NB4 (cell line): ENCODE results near the gene GOLGA2.

Experiments
- DNase-seq: peaks from one replicate; pipeline ENCODE4 v3.0.0; 2010; ENCODE audit warnings: low read depth
- H3K4me3 ChIP-seq: one replicate; pipeline ENCODE4 v1.5.1; 2011; ENCODE audit warnings: mild to moderate bottlenecking, low read depth, low read length, moderate library complexity
- MYC ChIP-seq: IDR thresholded peaks from 2 replicates; pipeline ENCODE4 v1.6.1; 2011; ENCODE audit warnings: low read depth, low read length
- POLR2A ChIP-seq: IDR thresholded peaks from 2 replicates; pipeline ENCODE4 v1.6.1; 2011; ENCODE audit warnings: mild to moderate bottlenecking; ENCODE audit not compliant: insufficient read length; ENCODE audit errors: extremely low read depth
- TF ChIP-seq, protein P1 (sequence below): IDR thresholded peaks from 2 replicates; pipeline ENCODE4 v1.6.1; 2011; ENCODE audit warnings: low read depth, low read length
- TF ChIP-seq, protein P2 (sequence below): IDR thresholded peaks from one replicate; pipeline ENCODE4 v1.5.1; 2012; ENCODE audit warnings: low read depth, low read length

GOLGA2 gene

DNA sequence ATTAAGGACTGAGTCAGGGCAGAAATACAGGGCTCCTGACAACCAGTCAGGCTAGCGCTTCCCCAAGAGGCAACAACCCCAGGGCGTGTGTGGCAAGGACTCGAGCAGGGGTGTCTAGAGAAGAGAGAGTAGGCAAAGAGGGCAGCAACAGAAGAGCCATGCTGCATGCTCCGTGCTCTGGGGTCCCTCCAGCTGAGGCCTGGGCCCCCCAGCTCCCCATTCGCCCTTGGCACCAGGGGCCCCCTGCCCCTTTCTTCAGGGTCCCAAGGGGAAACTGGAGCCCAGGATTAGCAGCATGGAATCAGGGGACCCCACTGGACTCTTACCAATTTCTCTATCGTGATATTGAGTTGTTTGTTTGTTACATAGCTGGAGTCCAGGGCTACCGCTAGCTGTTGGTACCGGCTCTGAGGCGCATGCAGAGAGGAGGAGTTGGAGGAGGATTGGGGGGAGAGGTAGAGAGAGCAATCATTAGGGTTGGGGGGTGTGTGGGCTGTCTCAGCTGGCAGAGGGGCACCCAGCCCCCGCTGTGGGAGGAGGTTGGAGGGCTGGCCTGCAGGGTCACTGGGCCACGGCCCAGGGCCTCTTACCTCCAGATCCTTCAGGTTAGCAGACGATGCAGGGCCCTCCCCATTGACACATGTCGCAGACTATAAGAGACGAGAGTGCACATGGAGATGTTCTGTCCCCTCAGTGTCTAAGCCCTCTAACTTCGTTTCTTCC is 8.8 kb downstream of the GOLGA2 start:
- H3K4me3 ChIP-seq = no peak overlapping the region
- DNase-seq = no peak
- TF ChIP-seq, protein P1, sequence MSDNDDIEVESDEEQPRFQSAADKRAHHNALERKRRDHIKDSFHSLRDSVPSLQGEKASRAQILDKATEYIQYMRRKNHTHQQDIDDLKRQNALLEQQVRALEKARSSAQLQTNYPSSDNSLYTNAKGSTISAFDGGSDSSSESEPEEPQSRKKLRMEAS = no peak
- no peak for TF ChIP-seq POLR2A
- no peak for TF ChIP-seq MYC
- TF ChIP-seq, protein P2, sequence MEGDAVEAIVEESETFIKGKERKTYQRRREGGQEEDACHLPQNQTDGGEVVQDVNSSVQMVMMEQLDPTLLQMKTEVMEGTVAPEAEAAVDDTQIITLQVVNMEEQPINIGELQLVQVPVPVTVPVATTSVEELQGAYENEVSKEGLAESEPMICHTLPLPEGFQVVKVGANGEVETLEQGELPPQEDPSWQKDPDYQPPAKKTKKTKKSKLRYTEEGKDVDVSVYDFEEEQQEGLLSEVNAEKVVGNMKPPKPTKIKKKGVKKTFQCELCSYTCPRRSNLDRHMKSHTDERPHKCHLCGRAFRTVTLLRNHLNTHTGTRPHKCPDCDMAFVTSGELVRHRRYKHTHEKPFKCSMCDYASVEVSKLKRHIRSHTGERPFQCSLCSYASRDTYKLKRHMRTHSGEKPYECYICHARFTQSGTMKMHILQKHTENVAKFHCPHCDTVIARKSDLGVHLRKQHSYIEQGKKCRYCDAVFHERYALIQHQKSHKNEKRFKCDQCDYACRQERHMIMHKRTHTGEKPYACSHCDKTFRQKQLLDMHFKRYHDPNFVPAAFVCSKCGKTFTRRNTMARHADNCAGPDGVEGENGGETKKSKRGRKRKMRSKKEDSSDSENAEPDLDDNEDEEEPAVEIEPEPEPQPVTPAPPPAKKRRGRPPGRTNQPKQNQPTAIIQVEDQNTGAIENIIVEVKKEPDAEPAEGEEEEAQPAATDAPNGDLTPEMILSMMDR = no peak

DNA sequence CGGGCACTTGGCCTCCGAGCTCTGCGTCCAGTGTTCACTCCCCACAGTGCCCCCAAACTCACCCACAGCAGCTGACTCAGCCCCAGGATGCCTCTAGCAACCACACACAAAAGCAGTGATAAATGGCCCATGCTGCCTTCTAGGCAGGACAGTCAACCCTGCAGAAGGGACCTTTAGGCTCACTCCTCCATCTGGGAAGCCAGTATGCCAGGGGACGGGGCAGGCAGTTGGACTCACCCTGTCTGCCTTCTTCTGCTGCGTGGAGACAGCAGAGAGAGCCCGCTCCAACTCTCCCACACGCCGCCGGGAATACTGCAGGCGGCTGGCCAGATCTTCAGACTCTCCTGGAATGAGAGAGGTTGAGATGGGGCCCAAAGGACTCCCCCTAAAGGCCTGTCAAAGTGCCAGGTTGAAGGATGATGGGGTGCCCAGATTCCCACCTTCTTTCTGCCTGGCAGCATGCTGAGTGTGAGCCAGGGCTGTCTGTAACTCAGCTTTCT is 10.4 kb downstream of the GOLGA2 start:
- DNase-seq = no peak
- TF ChIP-seq MYC = no peak
- TF ChIP-seq, protein P1 = no peak
- TF ChIP-seq, protein P2 = no peak
- TF ChIP-seq POLR2A = no peak

DNA sequence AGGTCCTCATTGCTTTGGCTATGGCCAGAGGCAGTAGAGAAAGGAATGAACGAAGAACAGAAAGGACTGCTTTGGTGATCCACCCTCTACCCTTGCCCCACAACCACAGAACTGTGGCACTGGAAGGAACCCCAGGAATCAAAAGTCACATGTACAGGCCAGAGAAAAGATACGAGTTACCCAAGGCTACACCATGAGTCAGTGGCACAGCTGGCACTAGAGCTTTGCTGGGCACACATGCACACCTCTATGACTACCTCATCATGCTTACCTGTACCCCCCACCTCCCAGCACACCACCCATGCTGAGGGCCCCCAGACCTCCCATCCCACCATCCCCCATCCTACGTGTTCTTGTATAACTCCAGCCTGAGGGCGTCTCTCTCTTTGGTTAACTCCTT is 13.1 kb downstream of the GOLGA2 start:
- TF ChIP-seq, protein P1 = no peak
- TF ChIP-seq MYC (no peak), POLR2A (no peak)
- TF ChIP-seq, protein P2 = no peak
- no peak overlapping the region for H3K4me3 ChIP-seq
- DNase-seq = no peak

More for the DNA sequence above, 10.4 kb downstream of the GOLGA2 start:
- H3K4me3 ChIP-seq = no peak overlapping the region

DNA sequence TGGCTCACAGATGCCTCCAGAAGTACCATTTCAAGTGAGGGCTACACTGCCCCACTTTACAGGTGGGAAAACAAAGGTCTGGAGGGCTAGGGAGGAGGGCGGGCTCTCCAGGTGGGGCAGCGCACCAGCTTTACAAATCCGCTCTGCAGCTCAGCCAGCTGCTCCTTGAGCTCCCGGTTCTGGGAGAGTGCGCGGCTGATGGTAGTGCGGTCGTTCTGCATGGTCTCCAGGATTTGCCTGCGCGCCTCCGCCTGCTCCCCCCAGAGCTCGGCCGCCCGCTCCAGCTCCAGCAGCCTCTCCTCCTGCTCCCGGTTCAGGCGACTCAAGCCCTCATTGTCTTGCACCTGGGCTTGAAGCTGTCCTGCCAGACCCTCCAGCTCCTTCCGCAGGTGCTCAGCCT is 15.5 kb downstream of the GOLGA2 start:
- DNase-seq = no peak
- TF ChIP-seq POLR2A (no peak), MYC (no peak)
- TF ChIP-seq, protein P2 = no peak
- TF ChIP-seq, protein P1 = no peak
- no peak overlapping the region for H3K4me3 ChIP-seq

DNA sequence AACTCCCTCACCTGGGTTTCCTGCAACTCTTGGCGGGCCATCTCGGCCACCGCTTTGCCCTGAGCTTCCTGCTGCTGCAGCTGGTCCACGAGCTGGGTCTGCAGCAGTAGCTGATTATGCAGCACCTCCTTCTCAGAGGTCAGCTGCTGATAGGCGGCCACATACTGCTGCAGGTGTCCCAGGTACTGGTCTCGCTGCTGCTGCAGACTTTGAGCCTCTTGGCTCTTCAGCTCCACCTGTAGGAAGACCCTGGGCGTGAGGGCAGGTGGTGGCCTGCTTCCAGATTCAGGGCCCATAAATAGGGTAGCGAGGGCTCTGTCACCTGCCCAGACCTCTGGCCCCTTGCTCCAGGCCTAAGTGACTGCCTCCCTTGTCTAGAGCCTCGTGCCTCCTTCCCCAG is 16.7 kb downstream of the GOLGA2 start:
- DNase-seq = no peak
- no peak overlapping the region for H3K4me3 ChIP-seq
- TF ChIP-seq MYC = no peak
- TF ChIP-seq, protein P2 = peak; percentile 12

DNA sequence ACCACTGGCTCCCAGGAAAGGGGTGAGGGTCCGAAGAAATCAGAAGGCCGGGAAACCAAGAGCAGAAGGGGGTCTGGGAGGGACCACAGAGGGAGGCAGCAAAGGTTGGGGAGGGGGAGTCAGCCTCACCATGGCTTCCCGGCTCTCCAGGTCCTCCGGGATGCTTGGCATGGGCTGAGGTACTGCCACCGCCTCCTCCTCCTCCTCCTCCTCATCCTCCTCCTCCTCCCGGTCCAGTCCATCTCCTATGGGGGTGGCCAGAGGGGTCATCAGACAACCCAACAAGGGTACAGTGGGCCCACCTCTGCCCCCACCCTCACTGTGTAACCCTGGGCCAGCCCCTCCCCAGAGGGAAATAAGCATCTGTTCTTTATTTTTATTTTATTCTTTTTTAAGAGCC is 17.5 kb downstream of the GOLGA2 start:
- DNase-seq = no peak
- TF ChIP-seq, protein P2 = no peak
- TF ChIP-seq, protein P1 = no peak
- TF ChIP-seq MYC (no peak), POLR2A (no peak)

More for the DNA sequence above, 17.5 kb downstream of the GOLGA2 start:
- no peak overlapping the region for H3K4me3 ChIP-seq
